ENCODE measurements around the gene NFKBIB. TPM values are rescaled to one million over a fixed set of nuclear protein-coding genes. Genes with fewer than 3 reads are reported as not detected.

The NFKBIB gene
- total and polyA plus RNA-seq, 2 of the 13 experiments (the other 11 are each of a cell fraction or from before 2014, with no cell fraction given), result 8.6 to 14.9 TPM

DNA sequence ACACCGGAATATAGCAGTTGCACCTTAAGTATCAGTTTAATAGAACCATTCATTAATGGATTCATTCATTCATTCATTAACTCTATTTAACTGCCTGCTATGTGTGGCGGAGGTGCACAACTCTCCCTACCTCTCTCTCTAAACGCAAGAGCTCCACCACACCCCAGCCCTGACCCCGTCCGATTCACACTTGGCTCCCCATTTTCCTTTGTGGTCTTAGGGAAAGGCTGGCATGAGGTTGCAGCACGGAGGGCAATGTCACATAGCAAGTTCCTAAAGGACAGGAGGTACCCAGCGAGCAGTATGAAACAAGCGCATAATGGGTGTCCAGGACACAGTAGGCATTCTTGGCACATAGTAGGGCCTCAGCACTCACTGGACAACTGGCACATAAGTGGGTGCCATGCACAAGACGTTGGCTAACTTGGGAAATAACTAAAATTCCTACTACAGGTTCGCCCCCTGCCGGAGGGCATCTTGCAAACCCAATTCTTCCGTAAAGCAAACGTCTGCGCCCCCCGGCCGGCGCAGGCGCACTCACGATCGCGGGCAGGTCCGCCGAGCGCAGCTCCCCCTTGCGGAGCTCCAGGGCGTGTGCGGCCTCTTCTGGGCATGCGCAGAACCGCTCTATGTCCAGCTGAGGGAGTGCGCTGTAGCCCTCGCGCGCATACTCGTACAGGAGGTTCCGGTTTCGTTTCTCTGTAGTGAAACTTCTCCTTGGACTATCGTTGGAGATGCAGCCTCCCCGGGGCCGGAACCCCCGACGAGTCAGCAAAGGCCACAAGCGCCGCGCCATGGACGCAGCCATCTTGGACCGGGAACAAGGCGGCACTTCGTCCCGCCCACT, 30.4 kb downstream of the NFKBIB start, which contains the start of gene SARS2 (continued):
- TF ChIP-seq, protein P1, sequence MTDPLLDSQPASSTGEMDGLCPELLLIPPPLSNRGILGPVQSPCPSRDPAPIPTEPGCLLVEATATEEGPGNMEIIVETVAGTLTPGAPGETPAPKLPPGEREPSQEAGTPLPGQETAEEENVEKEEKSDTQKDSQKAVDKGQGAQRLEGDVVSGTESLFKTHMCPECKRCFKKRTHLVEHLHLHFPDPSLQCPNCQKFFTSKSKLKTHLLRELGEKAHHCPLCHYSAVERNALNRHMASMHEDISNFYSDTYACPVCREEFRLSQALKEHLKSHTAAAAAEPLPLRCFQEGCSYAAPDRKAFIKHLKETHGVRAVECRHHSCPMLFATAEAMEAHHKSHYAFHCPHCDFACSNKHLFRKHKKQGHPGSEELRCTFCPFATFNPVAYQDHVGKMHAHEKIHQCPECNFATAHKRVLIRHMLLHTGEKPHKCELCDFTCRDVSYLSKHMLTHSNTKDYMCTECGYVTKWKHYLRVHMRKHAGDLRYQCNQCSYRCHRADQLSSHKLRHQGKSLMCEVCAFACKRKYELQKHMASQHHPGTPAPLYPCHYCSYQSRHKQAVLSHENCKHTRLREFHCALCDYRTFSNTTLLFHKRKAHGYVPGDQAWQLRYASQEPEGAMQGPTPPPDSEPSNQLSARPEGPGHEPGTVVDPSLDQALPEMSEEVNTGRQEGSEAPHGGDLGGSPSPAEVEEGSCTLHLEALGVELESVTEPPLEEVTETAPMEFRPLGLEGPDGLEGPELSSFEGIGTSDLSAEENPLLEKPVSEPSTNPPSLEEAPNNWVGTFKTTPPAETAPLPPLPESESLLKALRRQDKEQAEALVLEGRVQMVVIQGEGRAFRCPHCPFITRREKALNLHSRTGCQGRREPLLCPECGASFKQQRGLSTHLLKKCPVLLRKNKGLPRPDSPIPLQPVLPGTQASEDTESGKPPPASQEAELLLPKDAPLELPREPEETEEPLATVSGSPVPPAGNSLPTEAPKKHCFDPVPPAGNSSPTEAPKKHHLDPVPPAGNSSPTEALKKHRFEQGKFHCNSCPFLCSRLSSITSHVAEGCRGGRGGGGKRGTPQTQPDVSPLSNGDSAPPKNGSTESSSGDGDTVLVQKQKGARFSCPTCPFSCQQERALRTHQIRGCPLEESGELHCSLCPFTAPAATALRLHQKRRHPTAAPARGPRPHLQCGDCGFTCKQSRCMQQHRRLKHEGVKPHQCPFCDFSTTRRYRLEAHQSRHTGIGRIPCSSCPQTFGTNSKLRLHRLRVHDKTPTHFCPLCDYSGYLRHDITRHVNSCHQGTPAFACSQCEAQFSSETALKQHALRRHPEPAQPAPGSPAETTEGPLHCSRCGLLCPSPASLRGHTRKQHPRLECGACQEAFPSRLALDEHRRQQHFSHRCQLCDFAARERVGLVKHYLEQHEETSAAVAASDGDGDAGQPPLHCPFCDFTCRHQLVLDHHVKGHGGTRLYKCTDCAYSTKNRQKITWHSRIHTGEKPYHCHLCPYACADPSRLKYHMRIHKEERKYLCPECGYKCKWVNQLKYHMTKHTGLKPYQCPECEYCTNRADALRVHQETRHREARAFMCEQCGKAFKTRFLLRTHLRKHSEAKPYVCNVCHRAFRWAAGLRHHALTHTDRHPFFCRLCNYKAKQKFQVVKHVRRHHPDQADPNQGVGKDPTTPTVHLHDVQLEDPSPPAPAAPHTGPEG (CRISPR knock-in tag; IDR thresholded peaks at IDR 0.05), result 0 out of 2 replicates have a peak, but pooled peaks have one; percentile 12
- TF ChIP-seq BRCA1 (CRISPR knock-in tag; IDR thresholded peaks at IDR 0.05) (no peak), KLF9 (CRISPR knock-in tag; IDR thresholded peaks at IDR 0.05; ENCODE audit: low read depth) (0 out of 2 replicates have a peak, but pooled peaks have one; percentile 30), KDM2A (CRISPR knock-in tag; IDR thresholded peaks at IDR 0.05; ENCODE audit: borderline replicate concordance, low read depth) (peak; percentile 93), MIER3 (CRISPR knock-in tag; IDR thresholded peaks at IDR 0.05; ENCODE audit: borderline replicate concordance) (0 out of 2 replicates have a peak, but pooled peaks have one; percentile 48), HOXA3 (CRISPR knock-in tag; IDR thresholded peaks at IDR 0.05) (peak; percentile 81), ZNF589 (CRISPR knock-in tag; conservative IDR thresholded peaks at IDR 0.05) (0 out of 2 replicates have a peak, but pooled peaks have one; percentile 31), HDAC2 (CRISPR knock-in tag; IDR thresholded peaks at IDR 0.05) (peak; percentile 74), RXRB (CRISPR knock-in tag; IDR thresholded peaks at IDR 0.05; ENCODE audit: borderline replicate concordance) (peak; percentile 25; the same call in 1 of the 2 replicates), CCDC6 (CRISPR knock-in tag; IDR thresholded peaks at IDR 0.05) (0 out of 2 replicates have a peak, but pooled peaks have one; percentile 39), ZMYM4 (CRISPR knock-in tag; IDR thresholded peaks at IDR 0.05) (peak; percentile 36; the same call in 1 of the 2 replicates), AHR (CRISPR knock-in tag; IDR thresholded peaks at IDR 0.05) (no peak; the same call in 1 of the 2 replicates), TBL1XR1 (IDR thresholded peaks at IDR 0.05; ENCODE audit: borderline replicate concordance, low read length, partially characterized antibody) (peak; percentile 56), ZNF143 (CRISPR knock-in tag; IDR thresholded peaks at IDR 0.05) (peak; percentile 42; the same call in 1 of the 2 replicates), SP1 (IDR thresholded peaks at IDR 0.05) (no peak), SP1 (CRISPR knock-in tag; IDR thresholded peaks at IDR 0.05) (peak; percentile 86), ZNF552 (CRISPR knock-in tag; IDR thresholded peaks at IDR 0.05; ENCODE audit: borderline replicate concordance) (0 out of 2 replicates have a peak, but pooled peaks have one; percentile 36), EP300 (IDR thresholded peaks at IDR 0.05; ENCODE audit: low read depth in 2 of 2, low read length in 2 of 2) (0 out of 4 replicates have a peak, but pooled peaks of 1 of the 2 experiments have one; percentile 39), EP300 (CRISPR knock-in tag; IDR thresholded peaks at IDR 0.05; ENCODE audit: borderline replicate concordance) (no peak; the same call in 1 of the 2 replicates), BHLHE40 (IDR thresholded peaks at IDR 0.05; ENCODE audit: low read length) (0 out of 2 replicates have a peak, but pooled peaks have one; percentile 14)
- TF ChIP-seq, protein P2, sequence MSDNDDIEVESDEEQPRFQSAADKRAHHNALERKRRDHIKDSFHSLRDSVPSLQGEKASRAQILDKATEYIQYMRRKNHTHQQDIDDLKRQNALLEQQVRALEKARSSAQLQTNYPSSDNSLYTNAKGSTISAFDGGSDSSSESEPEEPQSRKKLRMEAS (IDR thresholded peaks at IDR 0.05), result peak; percentile 74
- TF ChIP-seq, protein P3, sequence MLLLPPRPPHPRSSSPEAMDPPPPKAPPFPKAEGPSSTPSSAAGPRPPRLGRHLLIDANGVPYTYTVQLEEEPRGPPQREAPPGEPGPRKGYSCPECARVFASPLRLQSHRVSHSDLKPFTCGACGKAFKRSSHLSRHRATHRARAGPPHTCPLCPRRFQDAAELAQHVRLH (CRISPR knock-in tag; IDR thresholded peaks at IDR 0.05; ENCODE audit: borderline replicate concordance, low read depth), result peak; percentile 60; the same call in 1 of the 2 replicates
- TF ChIP-seq, protein P4, sequence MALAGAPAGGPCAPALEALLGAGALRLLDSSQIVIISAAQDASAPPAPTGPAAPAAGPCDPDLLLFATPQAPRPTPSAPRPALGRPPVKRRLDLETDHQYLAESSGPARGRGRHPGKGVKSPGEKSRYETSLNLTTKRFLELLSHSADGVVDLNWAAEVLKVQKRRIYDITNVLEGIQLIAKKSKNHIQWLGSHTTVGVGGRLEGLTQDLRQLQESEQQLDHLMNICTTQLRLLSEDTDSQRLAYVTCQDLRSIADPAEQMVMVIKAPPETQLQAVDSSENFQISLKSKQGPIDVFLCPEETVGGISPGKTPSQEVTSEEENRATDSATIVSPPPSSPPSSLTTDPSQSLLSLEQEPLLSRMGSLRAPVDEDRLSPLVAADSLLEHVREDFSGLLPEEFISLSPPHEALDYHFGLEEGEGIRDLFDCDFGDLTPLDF (CRISPR knock-in tag; IDR thresholded peaks at IDR 0.05), result peak; percentile 41
